ENCODE data around the gene ADAM20. TPM values are rescaled to one million over a fixed set of nuclear protein-coding genes. Genes with fewer than 3 reads are reported as not detected.
"Not testable (repeated sequence)": the region's sequence is repeated elsewhere in the genome, so short reads cannot be mapped to it uniquely, and the experiment has no call there.

The ADAM20 gene
- total and polyA plus RNA-seq, 8 donors: 0.08 to 0.72 (median 0.32) TPM

DNA sequence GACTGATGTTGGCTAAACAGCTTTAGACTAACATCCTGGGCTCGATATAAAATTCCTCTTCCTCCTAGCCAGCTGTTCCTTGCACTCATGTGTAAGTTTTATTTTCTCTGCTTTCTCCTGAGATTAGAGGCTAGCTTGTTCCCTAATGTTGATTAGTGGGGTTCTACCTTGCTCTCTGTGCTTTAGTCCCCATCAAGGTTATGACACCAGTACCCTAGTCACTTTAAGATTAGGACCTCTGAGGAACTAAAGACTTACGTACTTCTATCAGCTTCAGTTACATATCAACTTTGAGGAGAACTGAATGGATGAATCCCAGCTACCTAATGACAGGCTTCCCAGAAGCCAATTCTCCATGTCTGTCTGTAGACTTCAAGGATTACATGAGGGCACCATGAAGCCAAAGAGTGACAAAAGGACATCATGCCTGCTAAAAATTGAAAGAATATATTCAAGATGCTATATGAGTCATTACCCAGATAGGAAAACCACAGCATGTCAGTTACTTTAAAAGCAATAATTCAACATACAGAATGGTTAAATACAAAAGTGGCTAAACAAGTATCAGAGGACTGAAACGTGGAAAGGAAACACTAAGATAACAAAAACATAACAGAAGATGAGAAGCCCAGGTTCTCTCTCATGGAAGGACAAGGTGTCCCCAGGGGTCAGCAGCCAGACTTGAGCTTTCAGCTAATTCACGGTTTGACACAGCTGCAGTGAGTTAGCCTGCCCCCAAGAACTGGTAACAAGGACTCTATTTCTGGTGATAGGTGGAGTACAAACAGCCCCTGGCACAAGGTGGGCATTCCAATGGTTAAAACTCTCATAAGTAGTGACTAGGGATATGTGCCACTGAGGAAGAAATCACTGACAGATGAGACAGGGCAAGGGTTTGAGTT lies 20.4 kb downstream of the ADAM20 start:
- no peak for ATAC-seq
- Histone ChIP-seq H3K36me3 (no peaks in the 10 kb centered on the region), H3K4me3 (no peak overlapping the region), H3K9me3 (no peaks in the 10 kb centered on the region), H3K27me3 (no peaks in the 10 kb centered on the region), H3K4me1 (no peaks in the 10 kb centered on the region), H3K27ac (no peak overlapping the region)
- TF ChIP-seq, protein P1, sequence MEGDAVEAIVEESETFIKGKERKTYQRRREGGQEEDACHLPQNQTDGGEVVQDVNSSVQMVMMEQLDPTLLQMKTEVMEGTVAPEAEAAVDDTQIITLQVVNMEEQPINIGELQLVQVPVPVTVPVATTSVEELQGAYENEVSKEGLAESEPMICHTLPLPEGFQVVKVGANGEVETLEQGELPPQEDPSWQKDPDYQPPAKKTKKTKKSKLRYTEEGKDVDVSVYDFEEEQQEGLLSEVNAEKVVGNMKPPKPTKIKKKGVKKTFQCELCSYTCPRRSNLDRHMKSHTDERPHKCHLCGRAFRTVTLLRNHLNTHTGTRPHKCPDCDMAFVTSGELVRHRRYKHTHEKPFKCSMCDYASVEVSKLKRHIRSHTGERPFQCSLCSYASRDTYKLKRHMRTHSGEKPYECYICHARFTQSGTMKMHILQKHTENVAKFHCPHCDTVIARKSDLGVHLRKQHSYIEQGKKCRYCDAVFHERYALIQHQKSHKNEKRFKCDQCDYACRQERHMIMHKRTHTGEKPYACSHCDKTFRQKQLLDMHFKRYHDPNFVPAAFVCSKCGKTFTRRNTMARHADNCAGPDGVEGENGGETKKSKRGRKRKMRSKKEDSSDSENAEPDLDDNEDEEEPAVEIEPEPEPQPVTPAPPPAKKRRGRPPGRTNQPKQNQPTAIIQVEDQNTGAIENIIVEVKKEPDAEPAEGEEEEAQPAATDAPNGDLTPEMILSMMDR (IDR thresholded peaks at IDR 0.05): no peak
- intact Hi-C loops (cut with DNase I): no loop called here
- DNase-seq: no peak
- WGBS, 2 donors: 43 to 65% methylated on average over 4 of the region's 4 CpGs
- no peak for FAIRE-seq

DNA sequence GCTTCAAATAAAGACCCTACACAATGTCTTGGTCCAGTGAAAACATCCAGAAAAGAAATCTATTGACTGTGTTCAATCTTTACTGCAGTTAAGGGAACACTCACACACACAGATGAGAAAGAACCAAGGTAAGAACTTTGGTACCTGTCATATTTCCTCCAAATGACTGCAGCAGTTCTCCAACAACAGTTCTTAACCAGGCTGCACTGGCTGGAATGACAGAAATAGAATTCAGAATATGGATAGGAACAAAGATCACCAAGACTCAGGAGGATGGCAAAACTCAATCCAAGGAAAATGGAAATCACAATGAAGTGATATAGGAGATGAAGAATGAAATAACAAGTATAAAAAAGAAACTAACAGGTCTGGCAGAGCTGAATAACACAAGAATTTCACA lies 36.6 kb downstream of the ADAM20 start:
- no peak overlapping the region for H3K27ac ChIP-seq
- DNase-seq: no peak
- H3K4me1 ChIP-seq: no peaks in the 10 kb centered on the region
- TF ChIP-seq, protein P1 (IDR thresholded peaks at IDR 0.05): no peak
- no peaks in the 10 kb centered on the region for H3K36me3 ChIP-seq
- H3K4me3 ChIP-seq: no peak overlapping the region
- ATAC-seq: no peak
- intact Hi-C loops (cut with DNase I): no loop called here
- no peak for FAIRE-seq
- H3K27me3 ChIP-seq: no peaks in the 10 kb centered on the region
- no peaks in the 10 kb centered on the region for H3K9me3 ChIP-seq

DNA sequence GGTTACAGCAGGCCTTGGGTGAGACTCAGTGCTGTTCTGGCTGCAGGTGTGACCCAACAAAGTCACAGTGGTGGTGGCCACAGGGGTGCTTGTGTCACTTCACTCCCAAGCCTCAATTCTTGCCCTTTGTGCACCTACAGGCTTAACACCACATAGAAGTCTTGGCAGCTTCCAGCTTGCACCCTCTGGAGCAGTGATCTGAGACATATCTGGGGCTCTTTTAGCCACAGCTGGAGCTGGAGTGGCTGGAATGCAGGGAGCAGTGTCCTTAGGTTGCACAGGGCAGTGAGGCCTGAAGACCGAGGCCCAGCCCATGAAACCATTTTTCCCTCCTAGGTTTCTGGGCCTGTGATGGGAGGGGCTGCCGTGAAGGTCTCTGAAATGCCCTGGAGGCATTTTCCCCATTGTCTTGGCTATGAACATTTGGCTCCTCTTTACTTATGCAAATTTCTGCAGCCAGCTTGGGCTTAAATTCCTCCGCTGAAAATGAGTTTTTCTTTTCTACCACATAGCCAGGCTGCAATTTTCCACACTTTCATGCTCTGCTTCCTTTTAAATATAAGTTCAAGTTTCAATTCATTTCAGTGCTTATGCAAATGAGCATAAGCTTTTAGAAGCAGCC lies 45.1 kb downstream of the ADAM20 start:
- Histone ChIP-seq H3K27me3 (no peaks in the 10 kb centered on the region), H3K4me3 (no peak overlapping the region), H3K36me3 (no peaks in the 10 kb centered on the region), H3K9me3 (no peaks in the 10 kb centered on the region), H3K4me1 (no peaks in the 10 kb centered on the region), H3K27ac (no peak overlapping the region)
- 78 to 93% methylated on average over 3 of the region's 3 CpGs for WGBS, 2 donors
- ATAC-seq (no peak), FAIRE-seq (no peak), DNase-seq (no peak)
- TF ChIP-seq, protein P1 (IDR thresholded peaks at IDR 0.05): no peak
- intact Hi-C loops (cut with DNase I): no loop called here

DNA sequence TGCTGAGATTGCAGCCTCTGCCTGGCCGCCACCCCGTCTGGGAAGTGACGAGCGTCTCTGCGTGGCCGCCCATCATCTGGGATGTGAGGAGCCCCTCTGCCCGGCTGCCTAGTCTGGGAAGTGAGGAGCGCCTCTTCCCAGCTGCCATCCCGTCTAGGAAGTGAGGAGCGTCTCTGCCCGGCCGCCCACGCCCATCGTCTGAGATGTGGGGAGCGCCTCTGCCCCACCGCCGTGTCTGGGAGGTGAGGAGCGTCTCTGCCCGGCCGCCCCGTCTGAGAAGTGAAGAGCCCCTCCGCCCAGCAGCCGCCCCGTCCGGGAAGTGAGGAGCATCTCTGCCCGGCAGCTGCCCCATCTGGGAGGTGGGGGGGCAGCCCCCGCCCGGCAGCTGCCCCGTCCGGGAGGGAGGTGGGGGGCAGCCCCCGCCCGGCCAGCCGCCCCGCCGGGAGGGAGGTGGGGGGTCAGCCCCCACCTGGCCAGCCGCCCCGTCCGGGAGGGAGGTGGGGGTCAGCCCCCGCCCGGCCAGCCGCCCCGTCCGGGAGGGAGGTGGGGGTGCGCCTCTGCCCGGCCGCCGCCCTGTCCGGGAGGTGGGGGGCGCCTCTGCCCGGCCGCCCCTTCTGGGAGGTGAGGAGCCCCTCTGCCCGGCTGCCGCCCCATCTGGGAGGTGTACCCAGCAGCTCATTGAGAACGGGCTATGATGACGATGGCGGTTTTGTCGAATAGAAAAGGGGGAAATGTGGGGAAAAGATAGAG lies 57.3 kb downstream of the ADAM20 start:
- intact Hi-C loops (cut with DNase I); H3K27ac ChIP-seq; H3K36me3 ChIP-seq; ATAC-seq; H3K4me1 ChIP-seq; H3K9me3 ChIP-seq; H3K27me3 ChIP-seq; H3K4me3 ChIP-seq; FAIRE-seq; DNase-seq: not testable (repeated sequence)
- 94 to 95% methylated on average over 47 to 57 of the region's 57 CpGs for WGBS, 2 donors

DNA sequence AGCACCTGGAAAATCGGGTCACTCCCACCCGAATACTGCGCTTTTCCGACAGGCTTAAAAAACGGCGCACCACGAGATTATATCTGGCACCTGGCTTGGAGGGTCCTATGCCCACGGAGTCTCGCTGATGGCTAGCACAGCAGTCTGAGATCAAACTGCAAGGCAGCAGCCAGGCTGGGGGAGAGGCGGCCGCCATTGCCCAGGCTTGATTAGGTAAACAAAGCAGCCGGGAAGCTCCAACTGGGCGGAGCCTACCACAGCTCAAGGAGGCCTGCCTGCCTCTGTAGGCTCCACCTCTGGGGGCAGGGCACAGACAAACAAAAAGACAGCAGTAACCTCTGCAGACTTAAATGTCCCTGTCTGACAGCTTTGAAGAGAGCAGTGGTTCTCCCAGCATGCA lies 59.3 kb downstream of the ADAM20 start:
- WGBS, 2 donors: 82 to 93% methylated on average over 12 to 13 of the region's 13 CpGs
- H3K36me3 ChIP-seq; ATAC-seq; H3K4me1 ChIP-seq; H3K27me3 ChIP-seq; intact Hi-C loops (cut with DNase I); H3K9me3 ChIP-seq; FAIRE-seq; H3K27ac ChIP-seq; DNase-seq; H3K4me3 ChIP-seq: not testable (repeated sequence)

Measured in pancreas (tissue), 10 donors.